ENCODE data around the gene FXYD3.

The FXYD3 gene

GRCh38 chr19:35106898-35107541, 8.6 kb upstream of the FXYD3 start:
- no peak for DNase-seq (ENCODE audit: low spot score)

DNA sequence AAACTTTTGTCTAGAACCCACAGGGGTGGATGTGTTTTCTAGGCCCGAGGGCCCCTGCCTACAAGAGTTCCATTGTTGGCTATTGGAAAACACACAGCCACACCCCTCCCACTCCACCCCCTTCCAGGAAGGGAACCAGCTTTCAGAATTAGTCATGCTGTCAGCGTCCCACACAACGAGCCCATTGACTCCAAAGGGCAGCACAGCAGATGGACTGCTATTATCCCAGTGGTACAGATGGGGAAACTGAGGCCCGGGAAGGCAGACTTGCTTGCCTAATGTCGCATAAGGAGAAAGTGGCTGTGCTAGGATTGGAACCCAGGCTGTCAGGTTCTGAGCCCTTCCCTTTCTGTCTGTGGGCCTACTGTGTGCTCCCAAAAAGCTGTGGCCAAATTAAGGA, 8.1 kb upstream of the FXYD3 start:
- peak; percentile 50 for DNase-seq (ENCODE audit: low spot score)

- no peak for DNase-seq (ENCODE audit: low spot score)
Measured at GRCh38 chr19:35108730-35109129, 6.9 kb upstream of the FXYD3 start.

- no peak for DNase-seq (ENCODE audit: low spot score)
Measured at GRCh38 chr19:35109395-35110112, 6.1 kb upstream of the FXYD3 start.

DNA sequence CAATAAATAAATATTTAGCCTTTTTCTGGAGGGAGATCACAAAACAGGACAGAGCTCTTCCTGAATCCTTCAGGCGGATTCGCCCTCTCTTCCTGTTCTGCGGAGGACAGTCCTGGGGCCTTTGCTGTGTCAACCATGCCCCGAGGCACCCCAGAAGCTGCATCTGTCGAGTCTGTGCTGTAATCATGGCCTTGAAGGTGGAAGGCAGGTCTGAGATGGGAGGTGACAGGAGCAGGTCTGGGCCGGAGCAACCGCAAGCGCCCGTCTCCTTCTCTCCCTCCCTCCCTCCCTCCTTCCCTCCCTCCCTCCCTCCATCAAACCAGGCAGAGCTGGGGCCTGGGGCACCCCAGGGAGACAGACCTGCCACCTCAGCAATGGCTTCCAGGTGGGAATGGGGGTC, 4.6 kb upstream of the FXYD3 start:
- DNase-seq (ENCODE audit: low spot score), result no peak

- DNase-seq (ENCODE audit: low spot score), result no peak
Measured at GRCh38 chr19:35112995-35113688, 2.5 kb upstream of the FXYD3 start.

GRCh38 chr19:35114353-35115176, 1.1 kb upstream of the FXYD3 start:
- DNase-seq (ENCODE audit: low spot score), result peak; percentile 84

- DNase-seq (ENCODE audit: low spot score), result no peak
Measured at GRCh38 chr19:35116072-35116801, 614 bp downstream of the FXYD3 start.

GRCh38 chr19:35117116-35117515, 1.5 kb downstream of the FXYD3 start:
- DNase-seq (ENCODE audit: low spot score), result no peak

DNA sequence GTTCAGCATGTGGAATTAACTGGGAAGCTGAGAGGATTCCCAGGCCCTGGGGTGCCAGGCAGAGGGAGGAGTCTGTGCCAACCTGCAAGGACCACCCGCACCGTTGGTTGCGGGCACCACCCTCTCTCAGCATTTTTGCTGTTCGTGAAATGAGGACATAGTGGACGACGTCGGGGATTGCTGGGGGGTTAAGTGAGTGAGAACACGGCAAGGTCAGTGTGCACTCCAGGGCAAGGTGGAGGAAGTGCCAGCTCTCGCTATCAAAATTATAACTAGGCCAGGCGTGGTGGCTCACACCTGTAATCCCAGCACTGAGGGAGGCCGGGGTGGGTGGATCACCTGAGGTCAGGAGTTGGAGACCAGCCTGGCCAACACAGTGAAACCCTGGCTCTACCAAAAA, 2.2 kb downstream of the FXYD3 start:
- DNase-seq (ENCODE audit: low spot score), result no peak

GRCh38 chr19:35118268-35119020, 2.8 kb downstream of the FXYD3 start:
- no peak for DNase-seq (ENCODE audit: low spot score)

DNA sequence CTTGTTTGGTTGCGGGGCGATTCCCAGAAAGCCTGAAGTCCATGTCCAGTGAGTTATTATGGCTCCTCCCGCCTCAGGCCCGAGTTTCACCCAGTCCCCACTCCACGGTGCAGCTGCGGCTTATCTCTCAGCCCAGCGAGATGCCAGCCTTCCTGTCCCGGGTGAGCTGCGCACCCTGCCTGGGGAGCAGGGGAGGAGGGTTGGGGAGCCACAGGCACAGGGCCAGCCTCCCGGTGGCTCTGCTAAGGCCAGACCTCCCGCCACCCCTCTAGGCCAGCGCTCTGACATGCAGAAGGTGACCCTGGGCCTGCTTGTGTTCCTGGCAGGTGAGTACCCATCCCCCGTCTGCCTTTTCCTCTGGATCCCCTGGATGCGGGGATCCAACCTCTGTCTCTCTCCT, 3.5 kb downstream of the FXYD3 start:
- no peak for DNase-seq (ENCODE audit: low spot score)

- no peak for DNase-seq (ENCODE audit: low spot score)
Measured at GRCh38 chr19:35119578-35120155, 4.0 kb downstream of the FXYD3 start.

DNA sequence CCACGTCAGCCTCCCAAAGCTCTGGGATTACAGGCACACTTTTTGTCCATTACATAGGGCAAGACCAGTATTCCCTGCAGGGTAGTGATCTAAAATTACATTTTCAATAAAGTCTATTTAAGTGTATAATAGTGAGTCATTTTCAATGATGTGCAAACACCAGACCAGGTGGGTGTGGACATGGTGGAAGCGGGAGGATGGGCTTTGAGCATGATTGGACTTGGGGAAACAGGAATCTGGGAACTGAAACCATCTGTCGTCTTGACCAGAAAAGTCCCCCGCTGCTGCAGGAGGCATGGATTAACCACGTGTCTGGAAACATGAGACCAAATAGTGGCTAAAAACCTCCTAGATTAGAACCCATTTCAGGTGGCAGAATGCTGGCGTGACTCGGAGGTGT, 4.9 kb downstream of the FXYD3 start:
- peak; percentile 73 for DNase-seq (ENCODE audit: low spot score)

DNA sequence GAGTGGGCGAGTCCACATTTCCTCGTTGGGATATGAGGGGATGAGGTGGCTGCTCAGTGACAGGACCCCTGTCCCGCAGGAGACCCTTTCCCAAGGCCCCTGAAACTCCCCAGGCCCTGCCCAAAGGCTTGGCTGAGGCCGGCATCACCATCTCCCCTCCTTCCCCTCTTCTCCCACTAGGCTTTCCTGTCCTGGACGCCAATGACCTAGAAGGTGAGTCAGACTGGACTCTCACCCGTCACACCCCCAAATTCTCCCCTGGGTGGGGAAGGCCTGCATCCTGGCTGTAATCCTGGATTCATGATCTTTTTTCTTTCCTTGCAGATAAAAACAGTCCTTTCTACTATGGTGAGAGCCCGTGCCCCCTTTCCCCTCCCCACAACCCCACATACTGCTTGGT, 5.3 kb downstream of the FXYD3 start:
- no peak for DNase-seq (ENCODE audit: low spot score)

DNA sequence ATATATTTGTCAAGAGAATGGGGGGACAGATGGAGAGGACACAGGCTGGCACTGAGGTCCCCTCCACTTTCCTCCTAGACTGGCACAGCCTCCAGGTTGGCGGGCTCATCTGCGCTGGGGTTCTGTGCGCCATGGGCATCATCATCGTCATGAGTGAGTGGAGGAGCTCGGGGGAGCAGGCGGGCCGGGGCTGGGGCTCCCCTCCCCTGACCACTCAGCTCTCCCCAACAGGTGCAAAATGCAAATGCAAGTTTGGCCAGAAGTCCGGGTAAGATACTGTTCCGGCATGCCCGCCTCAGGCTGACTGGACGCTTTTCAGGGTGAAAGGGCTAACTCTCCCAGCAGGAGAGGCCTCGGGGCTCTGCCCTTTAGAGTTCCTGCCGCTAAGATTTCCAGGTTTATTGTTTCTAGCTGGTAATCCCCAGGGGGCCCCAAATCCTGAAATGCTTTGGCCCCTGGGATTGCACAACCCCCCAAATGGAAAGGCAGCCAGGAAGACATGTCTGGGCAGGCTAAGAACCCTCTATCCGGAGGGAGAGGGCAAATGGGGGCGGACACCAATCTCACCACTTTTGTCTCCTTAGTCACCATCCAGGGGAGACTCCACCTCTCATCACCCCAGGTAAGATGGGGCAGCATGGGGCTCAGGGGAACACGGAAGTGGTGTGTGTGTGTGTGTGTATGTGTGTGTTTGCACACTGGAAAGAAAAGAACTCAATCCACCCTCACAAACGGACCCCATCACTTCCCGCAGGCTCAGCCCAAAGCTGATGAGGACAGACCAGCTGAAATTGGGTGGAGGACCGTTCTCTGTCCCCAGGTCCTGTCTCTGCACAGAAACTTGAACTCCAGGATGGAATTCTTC, 7.3 kb downstream of the FXYD3 start:
- no peak for DNase-seq (ENCODE audit: low spot score)

GRCh38 chr19:35123573-35123972, 8.0 kb downstream of the FXYD3 start:
- peak; percentile 45 for DNase-seq (ENCODE audit: low spot score)

- DNase-seq (ENCODE audit: low spot score), result peak; percentile 99
Measured at GRCh38 chr19:35124098-35125060, 8.8 kb downstream of the FXYD3 start.
